Retina (tissue), 1 donor: ENCODE measurements around the gene STRN3.
"Not testable (repeated sequence)": the region's sequence is repeated elsewhere in the genome, so short reads cannot be mapped to it uniquely, and the experiment has no call there.

Experiments used
- DNase-seq: peaks from one replicate; pipeline ENCODE4 v3.0.0-alpha.2; 2016

Gene STRN3, protein sequence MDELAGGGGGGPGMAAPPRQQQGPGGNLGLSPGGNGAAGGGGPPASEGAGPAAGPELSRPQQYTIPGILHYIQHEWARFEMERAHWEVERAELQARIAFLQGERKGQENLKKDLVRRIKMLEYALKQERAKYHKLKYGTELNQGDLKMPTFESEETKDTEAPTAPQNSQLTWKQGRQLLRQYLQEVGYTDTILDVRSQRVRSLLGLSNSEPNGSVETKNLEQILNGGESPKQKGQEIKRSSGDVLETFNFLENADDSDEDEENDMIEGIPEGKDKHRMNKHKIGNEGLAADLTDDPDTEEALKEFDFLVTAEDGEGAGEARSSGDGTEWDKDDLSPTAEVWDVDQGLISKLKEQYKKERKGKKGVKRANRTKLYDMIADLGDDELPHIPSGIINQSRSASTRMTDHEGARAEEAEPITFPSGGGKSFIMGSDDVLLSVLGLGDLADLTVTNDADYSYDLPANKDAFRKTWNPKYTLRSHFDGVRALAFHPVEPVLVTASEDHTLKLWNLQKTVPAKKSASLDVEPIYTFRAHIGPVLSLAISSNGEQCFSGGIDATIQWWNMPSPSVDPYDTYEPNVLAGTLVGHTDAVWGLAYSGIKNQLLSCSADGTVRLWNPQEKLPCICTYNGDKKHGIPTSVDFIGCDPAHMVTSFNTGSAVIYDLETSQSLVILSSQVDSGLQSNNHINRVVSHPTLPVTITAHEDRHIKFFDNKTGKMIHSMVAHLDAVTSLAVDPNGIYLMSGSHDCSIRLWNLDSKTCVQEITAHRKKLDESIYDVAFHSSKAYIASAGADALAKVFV

DNA sequence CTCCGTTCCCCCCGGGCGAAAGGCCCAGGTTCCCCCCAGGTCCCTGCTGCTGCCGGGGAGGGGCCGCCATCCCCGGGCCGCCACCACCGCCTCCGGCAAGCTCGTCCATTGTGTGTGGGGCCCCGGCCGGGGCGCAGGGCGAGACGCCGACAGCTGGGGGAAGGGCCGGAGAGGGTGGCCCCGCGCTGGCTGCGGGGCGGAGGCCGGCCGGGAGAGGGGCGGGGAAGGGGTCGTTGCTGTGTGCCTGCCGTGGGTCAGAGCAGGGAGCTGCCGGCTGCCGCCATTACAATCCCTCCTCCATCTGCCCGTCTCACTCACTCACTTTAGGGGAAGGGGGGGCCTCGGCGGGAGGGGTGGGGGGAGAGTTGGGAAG is at the start of gene STRN3:
Gene STRN3 (minus strand): TSS at position 303 of the 373 bp plus-strand sequence. CDS start 194 bp downstream, at position 109.
- peak; percentile 72 for DNase-seq

DNA sequence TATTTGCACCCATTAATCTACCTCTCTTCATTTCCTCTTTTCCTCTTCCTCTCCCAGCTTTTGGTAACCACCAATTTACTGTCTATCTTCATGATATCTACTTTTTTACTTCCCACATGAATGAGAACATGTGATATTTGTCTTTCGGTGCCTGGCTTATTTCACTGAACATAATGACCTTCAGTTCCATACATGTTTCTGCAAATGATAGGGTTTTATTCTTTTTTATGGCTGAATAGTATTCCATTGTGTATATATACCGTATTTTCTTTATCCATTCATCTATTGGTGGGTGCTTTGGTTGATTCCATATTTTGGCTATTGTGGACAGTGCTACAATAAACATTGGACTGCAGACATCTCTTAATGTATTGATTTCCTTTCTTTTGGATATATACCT is 49.0 kb upstream of the STRN3 start:
- DNase-seq, result no peak

DNA sequence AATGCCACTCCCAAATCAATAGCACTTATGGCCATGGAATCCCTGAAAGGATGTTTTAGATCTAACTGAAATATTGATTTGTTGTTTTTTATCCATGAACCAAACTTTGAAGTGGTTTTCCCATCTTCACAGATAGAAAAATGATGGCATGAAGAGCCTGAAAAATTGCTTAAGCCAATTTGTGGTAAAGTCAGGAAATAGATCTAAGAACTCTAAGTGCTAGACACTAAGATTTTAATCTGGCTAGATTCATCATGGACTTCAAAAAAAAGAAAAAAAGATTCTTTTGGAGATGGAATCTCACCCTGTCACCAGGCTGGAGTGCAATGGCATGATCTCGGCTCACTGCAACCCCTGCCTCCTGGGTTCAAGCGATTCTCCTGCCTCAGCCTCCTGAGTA is 45.0 kb upstream of the STRN3 start:
- DNase-seq, result no peak

DNA sequence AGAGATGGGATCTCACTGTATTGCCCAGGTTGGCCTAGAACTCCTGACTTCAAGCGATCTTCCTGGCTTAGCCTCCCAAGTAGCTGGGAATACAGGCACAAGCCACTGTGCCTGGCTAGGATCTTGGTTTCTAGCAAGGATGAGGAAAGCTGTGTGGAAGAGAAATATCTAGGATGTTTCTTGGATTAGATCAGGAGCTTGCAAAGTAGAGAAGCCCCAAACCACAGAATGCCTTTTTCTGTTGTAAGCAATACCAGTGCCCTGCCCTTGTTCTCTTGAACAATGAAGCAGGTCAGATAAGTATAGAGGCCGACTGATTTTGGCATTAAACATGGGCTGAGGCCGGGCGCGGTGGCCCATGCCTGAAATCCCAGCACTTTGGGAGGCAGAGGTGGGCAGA is 44.3 kb upstream of the STRN3 start:
- DNase-seq, result no peak

DNA sequence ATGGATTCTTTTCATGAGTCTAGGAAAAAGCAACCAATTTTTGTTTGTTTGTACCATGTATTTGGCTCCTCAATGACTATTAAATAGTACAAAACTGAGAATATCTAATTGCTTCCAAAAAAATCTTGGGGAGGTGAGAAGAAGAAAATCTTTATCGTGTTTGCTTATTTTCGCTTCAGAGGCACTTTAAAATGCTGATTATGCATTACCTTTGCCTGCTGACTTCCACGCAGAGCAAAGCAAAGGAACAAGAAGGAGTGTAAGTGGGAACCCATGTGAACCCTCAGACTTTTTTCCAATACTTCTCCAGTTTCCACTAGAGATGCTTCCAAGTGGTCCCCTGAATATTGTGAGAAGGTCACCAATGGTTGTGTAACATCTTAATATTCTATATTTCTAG is 43.2 kb upstream of the STRN3 start:
- DNase-seq, result no peak

DNA sequence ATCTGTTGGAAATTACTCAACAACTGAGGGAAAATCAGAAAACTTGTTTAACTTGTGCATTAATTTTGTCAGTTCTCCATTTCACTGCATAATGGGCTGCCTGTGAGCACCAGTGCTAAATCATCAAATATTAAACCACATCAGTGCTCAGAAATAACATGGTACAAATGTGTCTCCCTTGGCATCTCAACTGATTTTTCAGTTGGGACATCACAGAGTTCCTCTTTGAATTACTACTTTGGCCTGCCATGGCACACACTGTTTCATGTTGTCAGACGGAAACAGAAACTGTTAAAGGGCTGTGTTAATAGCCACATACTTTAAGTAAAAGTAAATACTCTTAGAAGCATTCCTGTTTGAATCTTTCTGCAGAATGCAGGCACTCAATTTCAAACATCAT is 42.1 kb upstream of the STRN3 start:
- no peak for DNase-seq

DNA sequence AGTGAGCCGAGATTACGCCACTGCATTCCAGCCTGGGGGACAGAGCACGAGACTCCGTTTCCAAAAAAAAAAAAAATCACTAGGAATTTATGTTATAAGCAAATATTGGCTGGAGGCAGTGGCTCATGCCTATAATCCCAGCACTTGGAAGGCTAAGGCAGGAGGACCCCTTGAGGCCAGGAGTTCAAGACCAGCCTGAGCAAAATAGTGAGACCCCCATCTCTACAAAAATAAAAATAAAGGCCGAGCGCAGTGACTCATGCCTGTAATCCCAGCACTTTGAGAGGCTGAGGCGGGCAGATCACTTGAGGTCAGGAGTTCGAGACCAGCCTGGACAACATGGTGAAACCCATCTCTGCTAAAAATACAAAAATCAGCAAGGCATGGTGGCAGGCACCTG is 36.7 kb upstream of the STRN3 start:
- DNase-seq, result not testable (repeated sequence)

DNA sequence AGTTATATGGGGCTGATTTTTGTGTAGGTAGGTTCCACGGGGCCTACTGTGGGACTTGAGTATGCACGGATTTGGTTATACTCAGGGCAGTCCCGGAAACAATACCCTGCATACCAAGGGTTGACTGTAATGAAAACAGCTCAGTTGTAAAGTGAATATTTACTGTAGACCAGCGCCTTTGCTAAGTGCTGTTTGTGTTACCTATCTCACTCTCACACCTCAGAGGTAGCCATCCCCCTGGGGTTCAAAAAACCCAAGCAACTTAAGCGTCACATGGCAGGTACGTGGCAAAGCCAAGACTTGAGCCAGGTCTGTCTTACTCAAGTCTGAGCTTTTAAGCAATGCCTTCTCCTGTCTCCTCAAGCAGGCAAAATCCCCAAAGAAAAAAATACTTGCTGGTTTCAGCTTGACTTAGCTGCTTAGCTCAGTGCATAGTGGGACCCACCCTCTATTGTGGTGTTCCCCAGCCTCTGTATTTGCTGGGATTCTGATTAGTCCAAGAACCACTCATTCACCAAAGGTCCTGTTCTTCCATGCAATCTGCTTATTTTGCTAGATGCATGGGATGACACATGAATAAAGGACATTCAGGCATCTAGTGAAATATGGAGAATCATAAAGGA is 34.2 kb upstream of the STRN3 start:
- DNase-seq, result no peak

DNA sequence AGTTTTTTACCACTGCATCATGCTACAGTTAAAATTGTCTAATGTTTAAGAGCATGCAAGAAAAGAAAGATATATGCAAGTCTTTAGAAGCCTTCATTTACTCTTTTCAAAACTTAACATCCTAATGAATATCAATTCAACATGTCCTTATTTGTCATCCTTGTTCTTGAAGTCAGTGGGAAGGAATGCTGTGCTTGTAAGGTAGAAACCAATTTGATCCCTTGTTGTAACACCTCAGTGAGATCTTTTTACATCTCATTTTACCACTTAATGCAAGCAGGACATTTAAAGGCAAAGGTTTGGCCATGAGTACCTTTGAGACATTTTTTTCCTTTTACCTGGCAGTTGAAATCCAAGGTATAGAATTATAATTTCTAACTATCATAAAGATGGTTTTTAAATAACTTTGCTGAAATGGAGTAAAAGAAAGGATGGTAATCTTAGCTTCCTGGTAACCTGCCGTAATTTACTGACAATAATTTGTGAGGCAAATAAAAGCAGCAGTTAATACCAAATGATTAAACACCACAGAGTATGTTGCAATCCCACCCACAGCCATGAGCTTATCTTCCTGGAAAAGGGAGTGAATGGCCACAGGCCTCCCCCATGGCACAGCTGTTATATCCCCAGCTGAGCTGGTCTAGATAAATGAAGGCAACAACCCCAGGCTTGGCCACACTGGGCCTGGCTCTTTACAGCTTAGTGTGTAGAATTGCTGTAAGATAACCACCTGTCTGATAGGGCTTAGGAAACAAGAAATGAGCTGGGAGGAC is 33.2 kb upstream of the STRN3 start:
- DNase-seq, result no peak

DNA sequence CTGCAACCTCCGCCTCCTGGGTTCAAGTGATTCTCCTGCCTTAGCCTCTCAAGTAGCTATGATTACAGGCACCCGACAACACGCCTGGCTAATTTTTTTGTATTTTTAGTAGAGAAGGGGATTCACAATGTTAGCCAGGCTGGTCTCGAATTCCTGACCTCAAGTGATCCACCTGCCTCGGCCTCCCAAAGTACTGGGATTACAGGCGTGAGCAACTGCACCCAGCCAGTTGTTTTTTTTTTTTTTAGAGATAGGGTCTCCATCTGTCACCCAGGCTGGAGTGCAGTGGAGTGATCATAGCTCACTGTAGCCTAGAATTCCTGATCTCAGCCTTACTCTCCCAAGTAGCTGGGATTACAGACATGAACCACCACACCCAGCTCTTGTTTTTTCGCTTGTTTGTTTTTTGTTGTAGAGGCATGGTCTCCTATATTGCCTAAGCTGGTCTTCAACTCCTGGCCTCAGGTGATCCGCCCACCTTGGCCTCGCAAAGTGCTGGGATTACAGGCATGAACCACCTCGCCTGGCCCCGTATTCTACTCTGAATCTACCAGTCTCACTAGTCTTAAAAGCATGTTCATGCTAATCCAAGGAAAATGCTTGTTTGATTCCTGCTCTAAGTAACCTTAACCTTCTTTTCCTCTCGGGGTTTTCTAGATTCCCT is 31.7 kb upstream of the STRN3 start:
- DNase-seq, result no peak

DNA sequence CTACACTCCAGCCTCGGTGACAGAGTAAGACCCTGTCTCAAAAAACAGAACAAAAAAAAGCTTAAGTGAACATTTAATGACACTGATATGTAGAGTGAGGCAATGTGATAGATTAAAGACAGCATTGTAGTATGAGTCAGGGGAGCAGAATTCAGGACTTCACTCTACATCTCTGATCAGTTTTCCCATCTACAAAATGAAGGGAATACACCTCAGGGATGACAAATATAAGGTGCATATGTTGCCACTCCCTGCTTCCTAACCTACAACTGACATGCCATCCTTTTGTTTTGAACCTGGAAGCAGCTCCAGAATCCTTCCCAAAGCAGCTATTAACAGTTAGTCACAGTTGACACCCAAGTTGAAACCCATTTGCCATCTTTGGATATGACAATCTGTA is 30.9 kb upstream of the STRN3 start:
- no peak for DNase-seq

DNA sequence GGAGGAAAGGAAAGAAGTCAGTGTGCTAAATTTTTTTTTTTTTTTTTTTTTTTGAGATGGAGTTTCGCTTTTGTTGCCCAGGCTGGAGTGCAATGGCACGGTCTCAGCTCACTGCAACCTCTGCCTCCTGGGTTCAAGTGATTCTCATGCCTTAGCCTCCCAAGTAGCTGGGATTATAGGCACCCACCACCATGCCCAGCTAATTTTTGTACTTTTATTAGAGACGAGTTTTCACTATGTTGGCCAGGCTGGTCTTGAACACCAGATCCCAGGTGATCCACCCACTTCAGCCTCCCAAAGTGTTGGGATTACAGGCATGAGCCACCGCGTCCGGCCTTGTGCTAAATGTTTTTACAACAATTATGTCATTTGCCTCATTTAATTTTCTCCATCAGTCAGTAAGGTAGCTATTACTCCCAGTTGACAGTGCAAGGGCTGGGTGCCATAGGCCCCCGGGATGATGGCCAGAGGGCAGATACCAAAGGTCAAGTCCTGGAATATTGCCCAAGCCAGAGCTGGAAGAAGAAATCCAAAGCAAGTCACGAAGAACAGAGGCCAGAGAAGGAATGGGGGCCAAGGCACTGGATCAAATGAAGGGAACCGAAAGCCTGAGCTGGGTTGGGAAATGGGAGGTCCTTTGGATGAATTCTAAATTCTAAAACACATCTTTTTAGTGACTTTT is 26.9 kb upstream of the STRN3 start:
- DNase-seq, result not testable (repeated sequence)

DNA sequence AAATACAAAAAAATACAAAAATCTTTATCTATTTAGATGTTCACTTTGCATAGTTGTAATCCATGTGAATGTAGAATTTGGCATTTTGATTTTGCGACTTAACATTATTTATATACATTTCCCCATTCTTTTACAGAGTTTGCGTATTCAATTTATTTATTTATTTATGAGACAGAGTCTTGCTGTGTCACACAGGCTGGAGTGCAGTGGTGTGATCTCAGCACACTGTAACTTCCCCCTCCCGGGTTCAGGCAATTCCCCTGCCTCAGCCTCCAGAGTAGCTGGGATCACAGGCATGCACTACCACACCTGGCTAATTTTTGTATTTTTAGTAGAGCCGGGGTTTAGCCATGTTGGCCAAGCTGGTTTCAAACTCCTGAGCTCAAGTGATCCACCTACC is 25.3 kb upstream of the STRN3 start:
- DNase-seq, result no peak

DNA sequence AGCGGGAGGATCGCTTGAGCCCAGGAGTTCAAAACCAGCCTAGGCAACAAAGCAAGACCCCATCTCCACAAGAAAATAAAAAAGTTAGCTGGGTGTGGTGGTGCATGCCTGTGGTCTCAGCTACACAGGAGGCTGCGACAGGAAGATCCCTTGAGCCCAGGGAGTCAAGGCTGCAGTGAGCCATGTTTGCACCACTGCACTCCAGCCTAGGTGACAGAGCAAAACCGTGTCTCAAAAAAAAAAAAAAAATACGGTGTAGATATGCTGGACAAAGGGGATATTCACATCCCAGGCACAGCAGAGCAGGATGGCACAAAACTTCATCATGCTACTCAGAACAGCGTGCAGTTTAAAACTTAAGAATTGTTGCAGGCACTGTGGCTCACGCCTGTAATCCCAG is 24.8 kb upstream of the STRN3 start:
- DNase-seq, result no peak

DNA sequence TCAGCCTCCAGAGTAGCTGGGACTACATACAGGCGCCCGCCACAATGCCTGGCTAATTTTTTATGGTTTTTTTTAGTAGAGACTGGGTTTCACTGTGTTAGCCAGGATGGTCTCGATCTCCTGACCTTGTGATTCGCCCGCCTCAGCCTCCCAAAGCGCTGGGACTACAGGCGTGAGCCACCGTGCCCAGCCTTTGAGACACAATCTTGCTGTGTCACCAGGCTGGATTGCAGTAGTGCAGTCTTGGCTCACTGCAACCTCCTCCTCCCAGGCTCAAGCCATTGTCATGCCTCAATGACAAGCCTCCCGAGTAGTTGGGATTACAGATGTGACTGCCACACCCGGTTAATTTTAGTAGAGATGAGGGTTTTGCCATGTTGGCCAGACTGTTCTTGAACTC is 21.3 kb upstream of the STRN3 start:
- no peak for DNase-seq

DNA sequence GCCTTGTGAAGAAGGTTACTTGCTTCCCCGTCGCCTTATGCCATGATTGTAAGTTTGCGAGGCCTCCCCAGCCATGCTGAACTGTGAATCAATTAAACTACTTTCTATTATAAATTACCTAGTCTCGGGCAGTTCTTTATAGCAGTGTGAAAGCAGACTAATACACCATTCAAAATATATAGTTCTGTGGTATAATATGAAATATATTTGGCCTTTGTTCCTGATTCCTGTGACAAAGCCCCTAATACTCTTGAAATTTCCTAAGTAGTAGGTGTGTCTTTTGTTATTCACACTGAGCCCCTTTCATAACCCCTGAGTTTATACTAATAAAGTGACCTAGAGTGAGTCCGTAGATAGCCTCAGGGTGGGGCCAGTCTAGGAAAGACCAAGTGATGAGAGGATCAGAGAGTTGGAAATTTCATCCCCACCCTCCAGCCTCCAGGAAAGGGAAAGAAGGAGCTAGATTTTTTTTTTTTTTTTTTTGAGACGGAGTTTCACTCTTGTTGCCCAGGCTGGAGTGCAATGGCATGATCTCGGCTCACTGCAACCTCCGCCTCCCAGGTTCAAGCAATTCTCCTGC is 19.4 kb upstream of the STRN3 start:
- no peak for DNase-seq

DNA sequence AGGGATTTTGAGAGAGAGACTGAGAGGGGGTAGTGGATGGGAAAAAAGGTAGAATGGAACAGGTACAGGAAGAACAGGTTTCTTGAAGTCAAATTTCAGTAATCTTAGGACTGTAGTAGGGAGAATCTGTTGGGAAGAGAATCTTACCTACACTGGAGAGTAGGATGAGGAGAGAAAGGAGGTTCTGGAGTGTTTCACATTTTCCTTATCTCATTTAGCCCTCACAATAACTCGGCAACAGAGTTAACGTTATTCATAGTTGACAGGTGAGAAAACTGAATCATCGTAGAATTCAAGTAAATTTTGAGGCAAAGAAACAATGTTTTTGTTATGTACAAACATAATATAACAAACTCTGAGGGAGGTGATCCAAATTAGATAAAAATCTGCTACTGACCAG is 17.2 kb upstream of the STRN3 start:
- DNase-seq, result no peak

DNA sequence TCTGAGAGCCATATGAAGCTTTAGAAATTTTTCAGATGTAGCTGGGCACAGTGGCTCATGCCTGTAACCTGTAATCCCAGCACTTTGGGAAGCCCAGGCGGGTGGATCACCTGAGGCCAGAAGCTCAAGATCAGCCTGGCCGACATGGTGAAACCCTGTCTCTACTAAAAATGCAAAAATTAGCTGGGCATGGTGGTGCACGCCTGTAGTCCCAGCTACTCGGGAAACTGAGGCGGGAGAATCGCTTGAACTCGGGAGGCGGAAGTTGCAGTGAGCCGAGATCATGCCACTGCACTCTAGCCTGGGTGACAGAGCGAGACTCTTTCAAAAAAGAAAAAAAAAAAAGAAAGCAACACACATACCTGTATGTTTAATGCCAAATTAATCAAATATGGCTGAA is 16.7 kb upstream of the STRN3 start:
- DNase-seq, result not testable (repeated sequence)

DNA sequence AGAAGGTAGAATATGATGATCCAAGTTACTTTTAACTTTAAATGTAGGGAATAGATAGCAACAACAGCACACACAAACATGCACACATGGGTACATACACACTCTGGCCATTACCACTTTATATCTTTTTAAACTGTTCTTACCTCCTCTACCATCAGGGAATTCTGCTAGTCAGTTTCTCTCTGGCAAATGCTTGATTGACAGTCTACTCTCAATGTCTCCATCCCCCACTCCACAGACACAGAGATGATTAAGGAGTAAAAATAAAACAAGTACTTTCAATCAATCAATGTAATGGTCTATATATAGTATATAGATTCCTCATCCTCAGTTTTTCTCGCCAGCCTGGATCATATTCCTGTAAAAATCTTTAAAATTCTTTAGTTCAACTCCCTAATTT is 16.1 kb upstream of the STRN3 start:
- no peak for DNase-seq

DNA sequence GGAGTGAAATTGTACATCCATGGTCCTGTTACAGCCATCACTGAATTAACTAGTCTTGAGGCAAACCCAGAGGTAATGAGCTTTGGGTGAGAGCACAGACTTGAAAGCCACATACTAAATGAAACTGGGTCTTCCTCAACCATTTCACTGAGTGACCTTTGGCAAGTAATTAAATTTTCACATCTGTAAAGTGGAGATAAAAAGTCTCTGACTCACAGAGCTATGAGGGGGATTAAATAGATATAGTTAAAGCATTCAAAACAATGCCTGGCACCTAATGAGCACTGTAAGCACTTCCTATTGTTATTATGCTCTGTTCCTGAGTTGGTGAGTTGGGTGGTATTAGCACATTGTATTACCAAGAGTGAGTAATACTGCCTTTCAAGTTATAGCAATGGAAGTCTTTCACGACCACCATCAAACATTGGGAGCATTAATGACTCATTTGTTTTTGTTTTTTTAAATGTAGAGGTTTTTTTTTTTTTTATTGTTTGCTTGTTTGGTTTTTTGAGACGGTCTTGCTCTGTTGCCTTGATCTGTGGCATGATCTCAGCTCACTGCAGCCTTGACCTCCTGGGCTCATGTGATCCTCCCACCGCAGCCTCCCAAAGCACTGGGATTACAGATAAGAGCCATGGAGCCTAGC is 12.5 kb upstream of the STRN3 start:
- no peak for DNase-seq

DNA sequence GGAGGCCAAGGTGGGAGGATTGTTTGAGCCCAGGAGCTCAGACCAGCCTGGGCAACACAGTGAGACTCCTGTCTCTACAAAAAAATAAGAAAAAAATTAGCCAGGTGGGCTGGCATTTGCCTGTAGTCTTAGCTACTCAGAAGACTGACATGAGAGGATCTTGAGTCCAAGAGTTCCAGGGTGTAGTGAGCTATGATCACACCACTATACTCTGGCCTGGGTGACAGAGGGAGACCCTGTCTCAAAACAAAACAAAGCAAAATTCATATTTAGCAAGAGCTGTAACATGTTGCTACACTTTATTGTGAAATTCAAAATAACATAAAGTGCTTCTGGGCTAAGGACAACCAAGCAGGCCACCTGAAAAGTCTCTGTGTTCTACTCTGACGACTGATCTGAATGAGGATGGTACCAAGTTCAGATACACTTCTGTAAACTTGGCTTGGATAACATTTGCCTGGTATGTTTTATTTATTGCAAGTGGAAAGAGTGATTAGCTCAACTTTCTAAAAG is 11.6 kb upstream of the STRN3 start:
- no peak for DNase-seq
